Nephron progenitor cell (in vitro differentiated cells): ENCODE results near the gene PLPPR1.

Source experiments
- DNase-seq: peaks from one replicate; pipeline ENCODE4 v3.0.0; 2021
- H3K27ac Mint-ChIP-seq: 2 replicates; pipeline ENCODE4 v1.8.0; 2021; ENCODE audit warnings: mild to moderate bottlenecking, moderate library complexity, mixed read lengths
- H3K27me3 Mint-ChIP-seq: 2 replicates; pipeline ENCODE4 v1.8.0; 2021; ENCODE audit warnings: mild to moderate bottlenecking, low read depth, mixed read lengths; ENCODE audit not compliant: poor library complexity
- H3K36me3 Mint-ChIP-seq: 2 replicates; pipeline ENCODE4 v1.8.0; 2021; ENCODE audit warnings: low read depth, mixed read lengths
- H3K4me1 Mint-ChIP-seq: 2 replicates; pipeline ENCODE4 v1.8.0; 2021; ENCODE audit warnings: mixed read lengths
- H3K4me3 Mint-ChIP-seq: 2 replicates; pipeline ENCODE4 v1.8.0; 2021; ENCODE audit warnings: mild to moderate bottlenecking, moderate library complexity, mixed read lengths
- H3K9me3 Mint-ChIP-seq: 2 replicates; pipeline ENCODE4 v1.8.0; 2021; ENCODE audit warnings: mild to moderate bottlenecking, moderate library complexity, mixed read lengths
- CTCF ChIP-seq: fragments of 200-600 bp; sonication (generic); IDR thresholded peaks from 2 replicates; pipeline ENCODE4 v1.5.0; 2021; ENCODE audit warnings: antibody characterized with exemption

Gene PLPPR1

GRCh38 chr9:101128623-101129022 is 100.1 kb downstream of the PLPPR1 start:
- no peak overlapping the region for H3K27ac Mint-ChIP-seq
- DNase-seq: no peak
- peaks cover 38% of the 10 kb centered on the region for H3K9me3 Mint-ChIP-seq
- TF ChIP-seq CTCF: no peak
- no peaks in the 10 kb centered on the region for H3K4me1 Mint-ChIP-seq
- peaks cover 11% of the 10 kb centered on the region for H3K36me3 Mint-ChIP-seq
- no peaks in the 10 kb centered on the region for H3K27me3 Mint-ChIP-seq
- H3K4me3 Mint-ChIP-seq: no peak overlapping the region

GRCh38 chr9:101130054-101130453 is 101.5 kb downstream of the PLPPR1 start:
- Mint-ChIP-seq H3K9me3 (peaks cover 25% of the 10 kb centered on the region), H3K4me3 (no peak overlapping the region), H3K27me3 (peaks cover 3% of the 10 kb centered on the region), H3K36me3 (peaks cover 5% of the 10 kb centered on the region), H3K4me1 (no peaks in the 10 kb centered on the region), H3K27ac (no peak overlapping the region)
- no peak for TF ChIP-seq CTCF
- DNase-seq: no peak

GRCh38 chr9:101131326-101131725 is 102.8 kb downstream of the PLPPR1 start:
- Mint-ChIP-seq H3K36me3 (peaks cover 5% of the 10 kb centered on the region), H3K27me3 (peaks cover 7% of the 10 kb centered on the region), H3K9me3 (peaks cover 21% of the 10 kb centered on the region), H3K4me3 (no peak overlapping the region), H3K27ac (no peak overlapping the region), H3K4me1 (peaks cover 10% of the 10 kb centered on the region)
- DNase-seq: no peak
- no peak for TF ChIP-seq CTCF

GRCh38 chr9:101132801-101133200 is 104.3 kb downstream of the PLPPR1 start:
- peaks cover 10% of the 10 kb centered on the region for H3K4me1 Mint-ChIP-seq

GRCh38 chr9:101138509-101138908 is 110.0 kb downstream of the PLPPR1 start:
- H3K4me3 Mint-ChIP-seq: no peak overlapping the region

More at GRCh38 chr9:101132801-101133200, 104.3 kb downstream of the PLPPR1 start:
- no peak for DNase-seq
- no peak for TF ChIP-seq CTCF
- H3K27me3 Mint-ChIP-seq: peaks cover 10% of the 10 kb centered on the region
- peaks cover 7% of the 10 kb centered on the region for H3K9me3 Mint-ChIP-seq
- no peaks in the 10 kb centered on the region for H3K36me3 Mint-ChIP-seq
- no peak overlapping the region for H3K27ac Mint-ChIP-seq
- no peak overlapping the region for H3K4me3 Mint-ChIP-seq

More at GRCh38 chr9:101138509-101138908, 110.0 kb downstream of the PLPPR1 start:
- Mint-ChIP-seq H3K9me3 (no peaks in the 10 kb centered on the region), H3K27me3 (peaks cover 10% of the 10 kb centered on the region), H3K27ac (no peak overlapping the region), H3K4me1 (peaks cover 10% of the 10 kb centered on the region), H3K36me3 (no peaks in the 10 kb centered on the region)
- TF ChIP-seq CTCF: no peak
- no peak for DNase-seq
